Mammary epithelial cell (primary cell): ENCODE data around the gene CPA3.

Experiments used
- CTCF ChIP-seq, 2 donors: IDR thresholded peaks in 1 of 2; conservative IDR thresholded peaks in 1 of 2; 2 replicates each; pipeline ENCODE4 v1.5.1; 2011 to 2012; ENCODE audit warnings: inconsistent platforms in 2 of 2, low read length in 2 of 2, mild to moderate bottlenecking in 2 of 2, control low read depth in 1 of 2, low read depth in 1 of 2; ENCODE audit not compliant: insufficient read depth in 1 of 2; ENCODE audit errors: extremely low read depth in 1 of 2
- EZH2 ChIP-seq: IDR thresholded peaks from 2 replicates; pipeline ENCODE4 v1.6.1; 2012; ENCODE audit warnings: low read length, inconsistent platforms, borderline replicate concordance

GRCh38 chr3:148828136-148828690, 36.9 kb upstream of the CPA3 start:
- TF ChIP-seq CTCF (conservative IDR thresholded peaks at IDR 0.05 in 1 of 2, IDR thresholded peaks at IDR 0.05 in 1 of 2; ENCODE audit: extremely low read depth in 1 of 2, insufficient read depth in 1 of 2, low read depth in 1 of 2, low read length in 2 of 2) (no peak), EZH2 (no peak)
